Smooth muscle cell (in vitro differentiated cells): ENCODE data around the gene PLPPR3. TPM values are rescaled to one million over a fixed set of nuclear protein-coding genes. Genes with fewer than 3 reads are reported as not detected.
A peak's percentile ranks its signal among the peaks of the same experiment; 100 is the strongest.

Source experiments
- DNase-seq: peaks from one replicate; lab custom pipeline; 2025; ENCODE audit not compliant: unreplicated experiment; lab: John Stamatoyannopoulos, UW
- H2AFZ ChIP-seq: fragments of 200-600 bp; sonication (generic); 2 replicates; pipeline ENCODE4 v1.6.0; 2016; ENCODE audit warnings: antibody characterized with exemption, low read depth, mild to moderate bottlenecking
- H3F3A ChIP-seq: fragments of 200-600 bp; sonication (generic); 2 replicates; pipeline ENCODE4 v1.6.0; 2017; ENCODE audit warnings: antibody characterized with exemption, low read depth
- H3K27ac ChIP-seq: fragments of 200-600 bp; sonication (generic); 2 replicates; pipeline ENCODE4 v1.5.1; 2016; ENCODE audit warnings: low read depth, mild to moderate bottlenecking
- H3K27me3 ChIP-seq: fragments of 200-600 bp; sonication (generic); 2 replicates; pipeline ENCODE4 v1.6.1; 2016; ENCODE audit warnings: low read depth, mild to moderate bottlenecking
- H3K36me3 ChIP-seq: fragments of 200-600 bp; sonication (generic); 2 replicates; pipeline ENCODE4 v1.5.1; 2016; ENCODE audit warnings: low read depth
- H3K4me1 ChIP-seq: fragments of 200-600 bp; sonication (generic); 2 replicates; pipeline ENCODE4 v1.5.1; 2016; ENCODE audit warnings: low read depth
- H3K4me2 ChIP-seq: fragments of 200-600 bp; sonication (generic); 2 replicates; pipeline ENCODE4 v1.6.0; 2016; ENCODE audit warnings: mild to moderate bottlenecking
- H3K4me3 ChIP-seq: fragments of 200-600 bp; sonication (generic); 2 replicates; pipeline ENCODE4 v1.5.1; 2016; ENCODE audit warnings: mild to moderate bottlenecking
- H3K79me2 ChIP-seq: fragments of 200-600 bp; sonication (generic); 2 replicates; pipeline ENCODE4 v1.6.0; 2016; ENCODE audit warnings: low read depth, mild to moderate bottlenecking
- H3K9ac ChIP-seq: fragments of 200-600 bp; sonication (generic); 2 replicates; pipeline ENCODE4 v1.6.0; 2016; ENCODE audit warnings: low read depth
- H3K9me3 ChIP-seq: fragments of 200-600 bp; sonication (generic); replicated peaks from 2 replicates; pipeline ENCODE4 v1.5.1; 2016; ENCODE audit warnings: low read depth
- H4K20me1 ChIP-seq: fragments of 200-600 bp; sonication (generic); 2 replicates; pipeline ENCODE4 v1.6.0; 2016; ENCODE audit warnings: low read depth
- WGBS: methylation state at CpG from one replicate; pipeline ENCODE4 v1.1.7; 2016; ENCODE audit warnings: low lambda C conversion rate; 5-methylcytosine and 5-hydroxymethylcytosine counted together
- polyA plus RNA-seq: library from polyadenylated mRNA; unstranded; fragments of >200 nt; fragmentation: Nextera tagmentation; extraction: Ambion mirVana; gene quantifications from 2 replicates; pipeline ENCODE4 v1.2.1, GENCODE V29; 2016
- total RNA-seq: library from RNA; depleted of rRNA; stranded (reverse); fragments of >200 nt; gene quantifications from 2 replicates; pipeline ENCODE4 v1.2.3, GENCODE V29; 2014
- TF ChIP-seq, protein P1 (sequence below): fragments of 200-600 bp; sonication (generic); IDR thresholded peaks from 2 replicates; pipeline ENCODE4 v1.5.1; 2017; ENCODE audit warnings: borderline replicate concordance, mild to moderate bottlenecking, antibody characterized with exemption; ENCODE audit not compliant: insufficient read depth, poor library complexity, severe bottlenecking

Gene PLPPR3, protein sequence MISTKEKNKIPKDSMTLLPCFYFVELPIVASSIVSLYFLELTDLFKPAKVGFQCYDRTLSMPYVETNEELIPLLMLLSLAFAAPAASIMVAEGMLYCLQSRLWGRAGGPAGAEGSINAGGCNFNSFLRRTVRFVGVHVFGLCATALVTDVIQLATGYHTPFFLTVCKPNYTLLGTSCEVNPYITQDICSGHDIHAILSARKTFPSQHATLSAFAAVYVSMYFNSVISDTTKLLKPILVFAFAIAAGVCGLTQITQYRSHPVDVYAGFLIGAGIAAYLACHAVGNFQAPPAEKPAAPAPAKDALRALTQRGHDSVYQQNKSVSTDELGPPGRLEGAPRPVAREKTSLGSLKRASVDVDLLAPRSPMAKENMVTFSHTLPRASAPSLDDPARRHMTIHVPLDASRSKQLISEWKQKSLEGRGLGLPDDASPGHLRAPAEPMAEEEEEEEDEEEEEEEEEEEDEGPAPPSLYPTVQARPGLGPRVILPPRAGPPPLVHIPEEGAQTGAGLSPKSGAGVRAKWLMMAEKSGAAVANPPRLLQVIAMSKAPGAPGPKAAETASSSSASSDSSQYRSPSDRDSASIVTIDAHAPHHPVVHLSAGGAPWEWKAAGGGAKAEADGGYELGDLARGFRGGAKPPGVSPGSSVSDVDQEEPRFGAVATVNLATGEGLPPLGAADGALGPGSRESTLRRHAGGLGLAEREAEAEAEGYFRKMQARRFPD
- total RNA-seq (6.5 and 10.7 TPM in 2 replicates), polyA plus RNA-seq (13.7 and 14.7 TPM in 2 replicates)

DNA sequence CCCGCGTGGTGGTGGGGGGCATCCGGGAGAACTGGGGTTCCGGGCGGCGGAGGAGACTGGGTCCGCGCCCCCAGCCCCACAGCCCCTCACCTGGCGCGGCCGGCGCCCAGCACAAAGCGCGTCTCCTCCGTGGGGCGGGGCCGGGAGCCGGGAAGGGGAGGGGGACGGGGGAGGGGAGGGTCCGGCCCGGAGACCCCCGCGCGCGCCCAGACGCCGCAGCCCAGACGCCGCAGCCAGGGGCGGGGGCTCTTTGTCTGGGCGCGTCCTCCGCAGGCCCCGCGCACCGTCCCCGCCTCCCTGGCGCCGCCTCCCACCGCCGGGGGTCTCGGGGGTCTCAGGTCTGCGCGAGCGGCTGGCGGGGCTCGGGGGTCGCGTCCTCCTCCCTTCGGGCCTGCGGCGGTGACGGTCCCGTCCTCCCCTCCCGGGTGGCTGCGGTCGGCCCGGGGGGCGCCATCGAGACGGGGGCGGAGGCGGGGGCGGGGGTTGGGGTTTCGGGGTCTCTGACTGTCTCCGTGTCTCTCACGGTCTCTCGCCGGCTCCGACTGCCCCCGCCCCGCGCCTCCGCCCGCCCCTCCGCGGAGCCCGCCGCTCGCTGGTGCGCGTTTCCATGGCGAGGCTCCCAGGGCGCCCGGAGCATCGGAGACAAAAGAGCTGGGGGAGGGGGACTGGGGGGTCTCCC, at the start of gene PLPPR3:
PLPPR3 (minus strand) TSS at position 131 of the 679 bp plus-strand sequence. CDS start 396 bp downstream, outside the sequence.
- 0% methylated on average over 7 of the region's 86 CpGs for WGBS
- Histone ChIP-seq H3K4me1 (peaks cover 5% of the 10 kb centered on the region), H4K20me1 (no peaks in the 10 kb centered on the region), H3K9ac (peak within 1 kb of the TSS; percentile 34), H3K9me3 (no peaks in the 10 kb centered on the region), H3K4me3 (peak within 1 kb of the TSS; percentile 77), H3F3A (no peaks in the 10 kb centered on the region), H3K36me3 (no peaks in the 10 kb centered on the region), H3K4me2 (peak within 1 kb of the TSS; percentile 100), H3K27ac (no peak within 1 kb of the TSS), H2AFZ (no peak within 1 kb of the TSS), H3K79me2 (no peaks in the 10 kb centered on the region), H3K27me3 (no peaks in the 10 kb centered on the region)
- no peak for DNase-seq
- TF ChIP-seq, protein P1, sequence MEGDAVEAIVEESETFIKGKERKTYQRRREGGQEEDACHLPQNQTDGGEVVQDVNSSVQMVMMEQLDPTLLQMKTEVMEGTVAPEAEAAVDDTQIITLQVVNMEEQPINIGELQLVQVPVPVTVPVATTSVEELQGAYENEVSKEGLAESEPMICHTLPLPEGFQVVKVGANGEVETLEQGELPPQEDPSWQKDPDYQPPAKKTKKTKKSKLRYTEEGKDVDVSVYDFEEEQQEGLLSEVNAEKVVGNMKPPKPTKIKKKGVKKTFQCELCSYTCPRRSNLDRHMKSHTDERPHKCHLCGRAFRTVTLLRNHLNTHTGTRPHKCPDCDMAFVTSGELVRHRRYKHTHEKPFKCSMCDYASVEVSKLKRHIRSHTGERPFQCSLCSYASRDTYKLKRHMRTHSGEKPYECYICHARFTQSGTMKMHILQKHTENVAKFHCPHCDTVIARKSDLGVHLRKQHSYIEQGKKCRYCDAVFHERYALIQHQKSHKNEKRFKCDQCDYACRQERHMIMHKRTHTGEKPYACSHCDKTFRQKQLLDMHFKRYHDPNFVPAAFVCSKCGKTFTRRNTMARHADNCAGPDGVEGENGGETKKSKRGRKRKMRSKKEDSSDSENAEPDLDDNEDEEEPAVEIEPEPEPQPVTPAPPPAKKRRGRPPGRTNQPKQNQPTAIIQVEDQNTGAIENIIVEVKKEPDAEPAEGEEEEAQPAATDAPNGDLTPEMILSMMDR, result no peak

DNA sequence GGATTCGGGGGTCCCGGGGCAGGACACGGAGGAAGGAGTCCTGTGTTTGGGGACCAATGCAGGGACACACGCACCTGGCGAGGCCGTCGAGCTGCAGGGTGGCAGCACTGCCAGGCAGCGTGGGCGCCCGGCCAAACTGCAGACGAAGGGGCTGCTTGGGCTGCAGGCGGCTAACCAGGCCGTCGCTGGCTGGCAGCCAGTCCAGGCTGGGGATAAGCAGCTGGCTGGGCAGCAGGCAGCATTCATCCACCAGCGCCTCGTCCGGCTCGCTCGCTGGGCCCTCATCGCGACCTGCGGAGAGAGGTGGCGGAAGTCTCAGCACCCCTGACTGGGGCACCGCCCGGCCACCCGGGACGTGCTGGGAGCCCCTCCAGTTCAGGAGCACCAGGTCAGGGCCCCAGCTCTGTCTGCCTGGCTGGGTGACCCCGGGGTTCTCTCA, 49.2 kb upstream of the PLPPR3 start:
- 89% methylated on average over 18 of the region's 28 CpGs for WGBS
- no peak overlapping the region for H2AFZ ChIP-seq
- H3F3A ChIP-seq, result no peaks in the 10 kb centered on the region
- H3K27ac ChIP-seq, result no peak overlapping the region
- peaks cover 18% of the 10 kb centered on the region for H4K20me1 ChIP-seq
- H3K9me3 ChIP-seq, result no peaks in the 10 kb centered on the region
- DNase-seq, result no peak
- no peaks in the 10 kb centered on the region for H3K36me3 ChIP-seq
- no peaks in the 10 kb centered on the region for H3K79me2 ChIP-seq
- TF ChIP-seq, protein P1, result no peak
- H3K9ac ChIP-seq, result no peak overlapping the region
- H3K4me3 ChIP-seq, result no peak overlapping the region
- no peak overlapping the region for H3K4me2 ChIP-seq
- H3K4me1 ChIP-seq, result no peaks in the 10 kb centered on the region
- H3K27me3 ChIP-seq, result no peaks in the 10 kb centered on the region

DNA sequence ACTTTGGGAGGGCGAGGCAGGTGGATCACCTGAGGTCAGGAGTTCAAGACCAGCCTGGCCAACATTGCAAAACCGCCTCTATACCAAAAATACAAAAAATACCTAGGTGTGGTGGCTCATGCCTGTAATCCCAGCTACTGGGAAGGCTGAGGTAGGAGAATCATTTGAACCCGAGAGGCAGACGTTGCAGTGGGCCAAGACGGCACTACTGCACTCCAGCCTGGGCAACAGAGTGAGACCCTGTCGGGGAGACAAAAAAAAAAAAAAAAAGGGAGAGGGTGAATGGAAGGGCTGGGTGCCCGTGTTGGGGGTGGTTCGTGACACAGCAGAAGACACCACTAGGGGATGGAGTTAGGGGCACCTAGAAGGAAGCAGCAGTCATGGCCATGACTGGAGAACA, 48.6 kb upstream of the PLPPR3 start:
- 95% methylated on average over 8 of the region's 8 CpGs for WGBS
- no peak for DNase-seq
- no peaks in the 10 kb centered on the region for H3K36me3 ChIP-seq
- H3K4me2 ChIP-seq, result no peak overlapping the region
- TF ChIP-seq, protein P1, result no peak
- no peaks in the 10 kb centered on the region for H3F3A ChIP-seq
- H4K20me1 ChIP-seq, result peaks cover 18% of the 10 kb centered on the region
- H3K27me3 ChIP-seq, result no peaks in the 10 kb centered on the region
- no peak overlapping the region for H3K4me3 ChIP-seq
- H3K9ac ChIP-seq, result no peak overlapping the region
- no peaks in the 10 kb centered on the region for H3K4me1 ChIP-seq
- peak overlapping the region; percentile 56 for H3K27ac ChIP-seq
- no peaks in the 10 kb centered on the region for H3K9me3 ChIP-seq
- no peaks in the 10 kb centered on the region for H3K79me2 ChIP-seq
- H2AFZ ChIP-seq, result no peak overlapping the region
